Activated naive CD4-positive, alpha-beta T cell treated with anti-CD3 and anti-CD28 coated beads, Interleukin-2, amount 50 U/mL, for 24 hours (primary cell): Measurements from ENCODE around the gene UVRAG.
"Not testable (repeated sequence)": the region's sequence is repeated elsewhere in the genome, so short reads cannot be mapped to it uniquely, and the experiment has no call there.

Experiments
- H3K27ac Mint-ChIP-seq: one replicate; pipeline ENCODE4 v1.8.0; 2021; ENCODE audit warnings: mild to moderate bottlenecking, mixed read lengths
- H3K27me3 Mint-ChIP-seq: one replicate; pipeline ENCODE4 v1.8.0; 2021; ENCODE audit warnings: mixed read lengths
- H3K36me3 Mint-ChIP-seq: one replicate; pipeline ENCODE4 v1.8.0; 2021; ENCODE audit warnings: mixed read lengths
- H3K4me1 Mint-ChIP-seq: one replicate; pipeline ENCODE4 v1.8.0; 2021; ENCODE audit warnings: mixed read lengths
- H3K4me3 Mint-ChIP-seq: one replicate; pipeline ENCODE4 v1.8.0; 2021; ENCODE audit warnings: mild to moderate bottlenecking, mixed read lengths
- H3K9me3 Mint-ChIP-seq: one replicate; pipeline ENCODE4 v1.8.0; 2021; ENCODE audit warnings: mixed read lengths

Gene UVRAG

GRCh38 chr11:76030968-76031590 lies 216.1 kb downstream of the UVRAG start:
- Mint-ChIP-seq H3K27me3 (no peaks in the 10 kb centered on the region), H3K27ac (no peak overlapping the region)

GRCh38 chr11:76033699-76034098 lies 218.7 kb downstream of the UVRAG start:
- no peak overlapping the region for H3K4me3 Mint-ChIP-seq

More at GRCh38 chr11:76030968-76031590, 216.1 kb downstream of the UVRAG start:
- Mint-ChIP-seq H3K9me3 (no peaks in the 10 kb centered on the region), H3K4me1 (no peaks in the 10 kb centered on the region), H3K36me3 (peaks cover 26% of the 10 kb centered on the region), H3K4me3 (no peak overlapping the region)

GRCh38 chr11:76035020-76035419 lies 220.0 kb downstream of the UVRAG start:
- Mint-ChIP-seq H3K27me3 (no peaks in the 10 kb centered on the region), H3K4me1 (no peaks in the 10 kb centered on the region), H3K4me3 (no peak overlapping the region), H3K36me3 (peaks cover 11% of the 10 kb centered on the region), H3K27ac (no peak overlapping the region), H3K9me3 (no peaks in the 10 kb centered on the region)

More at GRCh38 chr11:76033699-76034098, 218.7 kb downstream of the UVRAG start:
- H3K36me3 Mint-ChIP-seq = peaks cover 13% of the 10 kb centered on the region
- no peaks in the 10 kb centered on the region for H3K27me3 Mint-ChIP-seq
- no peaks in the 10 kb centered on the region for H3K4me1 Mint-ChIP-seq
- no peak overlapping the region for H3K27ac Mint-ChIP-seq
- no peaks in the 10 kb centered on the region for H3K9me3 Mint-ChIP-seq

GRCh38 chr11:76038608-76039007 lies 223.6 kb downstream of the UVRAG start:
- no peaks in the 10 kb centered on the region for H3K9me3 Mint-ChIP-seq
- peaks cover 12% of the 10 kb centered on the region for H3K36me3 Mint-ChIP-seq
- H3K4me1 Mint-ChIP-seq = no peaks in the 10 kb centered on the region
- no peaks in the 10 kb centered on the region for H3K27me3 Mint-ChIP-seq
- no peak overlapping the region for H3K4me3 Mint-ChIP-seq
- no peak overlapping the region for H3K27ac Mint-ChIP-seq

GRCh38 chr11:76041208-76041607 lies 226.2 kb downstream of the UVRAG start:
- no peak overlapping the region for H3K27ac Mint-ChIP-seq
- no peaks in the 10 kb centered on the region for H3K27me3 Mint-ChIP-seq
- H3K36me3 Mint-ChIP-seq = peaks cover 20% of the 10 kb centered on the region
- no peak overlapping the region for H3K4me3 Mint-ChIP-seq
- no peaks in the 10 kb centered on the region for H3K4me1 Mint-ChIP-seq
- H3K9me3 Mint-ChIP-seq = peaks cover 7% of the 10 kb centered on the region

- no peaks in the 10 kb centered on the region for H3K4me1 Mint-ChIP-seq
- H3K4me3 Mint-ChIP-seq = no peak overlapping the region
- peaks cover 42% of the 10 kb centered on the region for H3K36me3 Mint-ChIP-seq
- no peaks in the 10 kb centered on the region for H3K27me3 Mint-ChIP-seq
- H3K9me3 Mint-ChIP-seq = peaks cover 14% of the 10 kb centered on the region
- H3K27ac Mint-ChIP-seq = no peak overlapping the region
Measured at GRCh38 chr11:76044750-76045320, 229.8 kb downstream of the UVRAG start.

GRCh38 chr11:76047231-76047630 lies 232.2 kb downstream of the UVRAG start:
- H3K27me3 Mint-ChIP-seq = no peaks in the 10 kb centered on the region
- H3K27ac Mint-ChIP-seq = no peak overlapping the region
- H3K4me1 Mint-ChIP-seq = no peaks in the 10 kb centered on the region
- no peak overlapping the region for H3K4me3 Mint-ChIP-seq
- peaks cover 48% of the 10 kb centered on the region for H3K36me3 Mint-ChIP-seq
- H3K9me3 Mint-ChIP-seq = peaks cover 14% of the 10 kb centered on the region

GRCh38 chr11:76047766-76048165 lies 232.8 kb downstream of the UVRAG start:
- Mint-ChIP-seq H3K4me3 (no peak overlapping the region), H3K27me3 (no peaks in the 10 kb centered on the region), H3K9me3 (peaks cover 14% of the 10 kb centered on the region), H3K36me3 (peaks cover 49% of the 10 kb centered on the region), H3K4me1 (no peaks in the 10 kb centered on the region), H3K27ac (no peak overlapping the region)

GRCh38 chr11:76048763-76049162 lies 233.8 kb downstream of the UVRAG start:
- H3K9me3 Mint-ChIP-seq = peaks cover 14% of the 10 kb centered on the region

GRCh38 chr11:76049511-76049910 lies 234.5 kb downstream of the UVRAG start:
- Mint-ChIP-seq H3K4me1 (no peaks in the 10 kb centered on the region), H3K9me3 (peaks cover 14% of the 10 kb centered on the region), H3K36me3 (peaks cover 58% of the 10 kb centered on the region), H3K27me3 (no peaks in the 10 kb centered on the region), H3K4me3 (no peak overlapping the region), H3K27ac (no peak overlapping the region)

More at GRCh38 chr11:76048763-76049162, 233.8 kb downstream of the UVRAG start:
- no peak overlapping the region for H3K4me3 Mint-ChIP-seq
- no peak overlapping the region for H3K27ac Mint-ChIP-seq
- H3K27me3 Mint-ChIP-seq = no peaks in the 10 kb centered on the region
- no peaks in the 10 kb centered on the region for H3K4me1 Mint-ChIP-seq
- H3K36me3 Mint-ChIP-seq = peaks cover 52% of the 10 kb centered on the region

- H3K36me3 Mint-ChIP-seq = peaks cover 45% of the 10 kb centered on the region
- H3K27ac Mint-ChIP-seq = no peak overlapping the region
- H3K27me3 Mint-ChIP-seq = no peaks in the 10 kb centered on the region
- H3K9me3 Mint-ChIP-seq = peaks cover 7% of the 10 kb centered on the region
- H3K4me1 Mint-ChIP-seq = no peaks in the 10 kb centered on the region
- no peak overlapping the region for H3K4me3 Mint-ChIP-seq
Measured at GRCh38 chr11:76051937-76052336, 236.9 kb downstream of the UVRAG start.

- Mint-ChIP-seq H3K4me1 (no peaks in the 10 kb centered on the region), H3K36me3 (peaks cover 26% of the 10 kb centered on the region), H3K9me3 (no peaks in the 10 kb centered on the region)
Measured at GRCh38 chr11:76054330-76054729, 239.3 kb downstream of the UVRAG start.

GRCh38 chr11:76056876-76057275 lies 241.9 kb downstream of the UVRAG start:
- Mint-ChIP-seq H3K36me3 (peaks cover 21% of the 10 kb centered on the region), H3K4me1 (no peaks in the 10 kb centered on the region), H3K9me3 (no peaks in the 10 kb centered on the region), H3K27ac (no peak overlapping the region), H3K27me3 (no peaks in the 10 kb centered on the region), H3K4me3 (no peak overlapping the region)

More at GRCh38 chr11:76054330-76054729, 239.3 kb downstream of the UVRAG start:
- Mint-ChIP-seq H3K4me3 (no peak overlapping the region), H3K27ac (no peak overlapping the region), H3K27me3 (no peaks in the 10 kb centered on the region)

- H3K4me1 Mint-ChIP-seq, H3K27ac Mint-ChIP-seq, H3K9me3 Mint-ChIP-seq, H3K36me3 Mint-ChIP-seq, H3K27me3 Mint-ChIP-seq, H3K4me3 Mint-ChIP-seq: not testable (repeated sequence)
Measured at GRCh38 chr11:76060475-76061036, 245.5 kb downstream of the UVRAG start.

GRCh38 chr11:76062733-76063132 lies 247.7 kb downstream of the UVRAG start:
- Mint-ChIP-seq H3K36me3 (peaks cover 15% of the 10 kb centered on the region), H3K27me3 (no peaks in the 10 kb centered on the region), H3K4me1 (no peaks in the 10 kb centered on the region), H3K9me3 (no peaks in the 10 kb centered on the region), H3K27ac (no peak overlapping the region), H3K4me3 (no peak overlapping the region)

GRCh38 chr11:76064192-76064591 lies 249.2 kb downstream of the UVRAG start:
- no peak overlapping the region for H3K4me3 Mint-ChIP-seq
- peaks cover 18% of the 10 kb centered on the region for H3K36me3 Mint-ChIP-seq
- no peaks in the 10 kb centered on the region for H3K27me3 Mint-ChIP-seq
- no peaks in the 10 kb centered on the region for H3K4me1 Mint-ChIP-seq
- no peaks in the 10 kb centered on the region for H3K9me3 Mint-ChIP-seq
- H3K27ac Mint-ChIP-seq = no peak overlapping the region
